ENCODE measurements around the gene F11R.
A peak's percentile ranks its signal among the peaks of the same experiment; 100 is the strongest.
"Not testable (repeated sequence)": the region's sequence is repeated elsewhere in the genome, so short reads cannot be mapped to it uniquely, and the experiment has no call there.

F11R gene

DNA sequence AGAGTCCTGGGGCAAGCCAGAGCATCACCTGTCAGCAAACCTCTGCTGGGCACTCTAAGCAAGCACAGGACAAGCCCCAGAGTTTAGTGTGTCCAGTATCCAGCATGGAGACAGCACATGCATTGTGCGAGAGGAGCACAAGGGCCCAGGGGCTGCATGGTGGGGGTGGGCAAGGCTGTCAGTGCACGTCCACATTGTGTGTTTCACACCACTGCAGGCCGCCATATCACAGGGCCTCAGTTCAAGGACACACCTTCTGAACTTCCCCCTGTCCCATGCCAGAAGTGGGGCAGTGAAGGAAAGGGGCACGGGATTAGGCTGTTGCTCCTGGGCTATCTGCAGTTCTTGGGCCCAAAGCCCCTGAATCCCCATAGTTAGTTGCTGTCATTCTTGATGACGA, 18.6 kb upstream of the F11R start:
- no peak for DNase-seq

GRCh38 chr1:161039154-161039545, 18.2 kb upstream of the F11R start:
- no peak for DNase-seq

DNA sequence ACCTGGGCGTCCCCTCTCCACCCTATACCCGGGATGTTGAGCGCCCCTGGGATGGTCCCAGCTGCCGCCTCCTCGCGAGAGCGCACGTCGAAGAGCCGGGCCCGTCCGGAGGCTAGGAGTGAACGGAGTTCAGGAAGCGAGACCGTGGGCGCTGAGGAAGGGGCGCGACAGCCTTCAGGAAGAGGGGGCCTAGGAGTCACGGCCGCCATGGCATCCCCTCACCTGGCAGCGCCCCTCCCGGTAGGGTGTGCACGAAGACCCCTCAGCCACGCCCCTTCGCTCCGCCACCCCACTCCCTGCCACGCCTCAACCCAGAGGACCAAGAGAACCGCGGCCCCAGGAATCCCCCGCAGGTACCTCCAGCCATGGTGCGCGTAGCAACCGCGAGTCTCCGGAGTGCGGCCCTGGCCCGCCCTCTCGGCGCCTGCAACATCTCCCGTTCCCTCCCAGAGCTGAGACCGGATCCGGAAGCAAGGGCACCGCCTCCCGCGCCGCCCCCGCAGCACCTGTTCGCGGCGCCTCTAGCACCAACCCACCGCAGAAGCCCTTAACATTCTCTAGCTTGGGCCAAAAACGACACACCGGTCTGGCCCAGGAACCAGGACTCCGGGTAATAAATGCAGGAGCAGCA, 17.7 kb upstream of the F11R start, which contains the start of gene TSTD1:
TSS of gene TSTD1 (minus strand) at position 442 of the 631 bp plus-strand sequence. CDS start at position 367, 75 bp downstream.
- peak; percentile 88 for DNase-seq

DNA sequence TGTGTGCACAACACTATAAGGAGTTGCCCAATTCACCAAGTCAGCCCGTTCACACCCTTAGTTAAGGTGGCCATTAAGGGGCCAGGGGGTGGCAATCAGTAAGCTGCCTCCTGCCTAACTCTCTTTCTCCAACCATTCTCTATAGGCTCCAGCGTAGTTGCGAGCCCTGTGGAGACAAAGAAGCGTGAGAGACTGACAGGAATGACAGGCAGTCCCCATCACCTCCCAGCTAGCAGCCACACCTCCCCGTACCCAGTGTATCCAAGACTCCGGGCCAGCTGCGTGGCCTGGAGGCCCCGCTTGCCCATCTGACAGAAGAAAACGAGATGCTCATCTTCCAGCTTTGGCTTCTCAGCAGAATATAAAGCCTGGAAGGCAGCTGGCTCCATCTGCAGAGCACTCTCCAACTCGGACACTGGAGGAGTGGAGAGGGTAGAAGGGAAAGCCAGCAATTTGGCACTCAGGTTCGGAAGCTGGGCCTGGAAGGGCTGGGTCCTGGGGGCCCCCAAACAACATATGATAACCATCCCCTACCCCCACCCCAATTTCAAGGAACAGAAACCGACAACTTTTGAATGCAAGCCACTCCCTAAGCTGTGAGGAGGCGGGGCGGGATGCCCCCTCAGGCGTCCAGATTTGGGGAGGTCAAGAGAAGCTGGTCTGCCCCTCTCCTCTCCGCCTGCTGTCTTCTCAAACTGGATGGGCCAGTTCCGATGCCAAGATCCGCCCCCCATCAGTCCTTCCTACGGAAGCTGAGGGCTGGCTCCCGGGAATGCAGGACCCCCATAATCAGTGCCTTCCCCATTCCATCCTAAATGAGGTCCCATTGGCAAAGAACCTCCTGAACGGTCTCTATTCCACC, 16.9 kb upstream of the F11R start:
- DNase-seq, result no peak

DNA sequence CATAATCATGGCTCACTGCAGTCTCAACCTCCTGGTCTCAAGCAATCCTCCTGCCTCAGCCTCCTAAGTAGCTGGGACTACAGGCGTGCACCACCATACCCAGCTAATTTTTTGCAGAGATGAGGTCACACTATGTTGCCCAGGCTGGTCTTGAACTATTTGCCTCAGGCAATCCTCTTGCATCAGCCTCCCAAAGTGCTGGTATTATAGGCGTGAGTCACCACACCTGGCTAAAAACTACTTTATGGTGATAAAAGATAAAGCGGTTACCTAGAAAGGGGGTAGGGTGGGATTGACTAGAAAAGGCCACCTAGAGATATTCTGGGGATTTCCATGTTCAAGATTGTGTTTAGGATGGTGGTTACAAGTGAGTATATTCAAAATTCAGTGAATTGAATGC, 12.8 kb upstream of the F11R start:
- no peak for DNase-seq

DNA sequence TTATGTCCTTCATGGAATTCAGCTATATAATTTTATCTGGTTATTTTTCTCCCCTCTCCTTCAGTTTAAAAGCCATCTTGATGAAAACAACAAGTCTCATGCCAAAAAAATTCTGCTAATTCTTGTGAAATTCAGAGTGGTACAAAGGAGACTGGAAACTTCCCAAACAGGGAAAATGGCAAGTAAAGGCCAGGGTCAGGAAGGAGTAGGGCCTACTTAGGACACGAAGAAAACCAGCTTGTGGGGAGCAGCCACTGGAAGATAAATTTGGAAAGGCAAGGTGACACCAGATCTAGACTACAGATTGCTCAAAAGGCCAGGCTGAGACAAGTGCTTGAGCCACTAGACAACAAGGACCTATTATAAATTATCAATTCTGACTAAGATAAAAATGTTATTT, 11.5 kb upstream of the F11R start:
- DNase-seq, result no peak

GRCh38 chr1:161031874-161032273, 10.9 kb upstream of the F11R start:
- DNase-seq, result no peak

DNA sequence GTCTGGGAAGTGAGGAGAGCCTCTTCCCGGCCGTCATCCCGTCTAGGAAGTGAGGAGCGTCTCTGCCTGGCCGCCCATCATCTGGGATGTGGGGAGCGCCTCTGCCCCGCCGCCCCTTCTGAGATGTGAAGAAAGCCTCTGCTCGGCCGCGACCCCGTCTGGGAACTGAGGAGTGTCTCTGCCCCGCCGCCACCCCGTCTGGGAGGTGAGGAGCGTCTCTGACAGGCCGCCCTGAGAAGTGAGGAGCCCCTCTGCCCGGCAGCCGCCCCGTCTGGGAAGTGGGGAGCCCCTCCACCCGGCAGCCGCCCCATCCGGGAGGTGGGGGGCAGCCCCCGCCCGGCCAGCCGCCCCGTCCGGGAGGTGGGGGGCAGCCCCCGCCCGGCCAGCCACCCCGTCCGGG, 8.5 kb upstream of the F11R start:
- not testable (repeated sequence) for DNase-seq

GRCh38 chr1:161026954-161027353, 6.0 kb upstream of the F11R start:
- not testable (repeated sequence) for DNase-seq

DNA sequence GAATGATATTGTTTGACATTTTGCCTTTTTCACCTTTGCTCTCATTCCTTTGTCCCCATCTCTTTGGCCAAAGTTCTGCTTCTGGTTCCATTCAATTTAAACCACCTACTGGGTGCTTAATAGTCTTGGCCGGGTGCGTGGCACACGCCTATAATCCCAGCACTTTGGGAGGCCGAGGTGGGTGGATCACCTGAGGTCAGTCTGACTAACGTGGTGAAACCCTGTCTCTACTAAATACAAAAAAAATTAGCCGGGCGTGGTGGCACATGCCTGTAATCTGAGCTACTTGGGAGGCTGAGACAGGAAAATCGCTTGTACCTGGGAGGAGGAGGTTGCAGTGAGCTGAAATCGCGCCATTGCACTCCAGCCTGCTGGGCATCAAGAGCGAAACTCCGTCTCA, 1.5 kb upstream of the F11R start:
- not testable (repeated sequence) for DNase-seq

GRCh38 chr1:161021970-161022353, 1.0 kb upstream of the F11R start:
- no peak for DNase-seq

GRCh38 chr1:161021165-161021969, 415 bp upstream of the F11R start:
- peak; percentile 94 for DNase-seq

DNA sequence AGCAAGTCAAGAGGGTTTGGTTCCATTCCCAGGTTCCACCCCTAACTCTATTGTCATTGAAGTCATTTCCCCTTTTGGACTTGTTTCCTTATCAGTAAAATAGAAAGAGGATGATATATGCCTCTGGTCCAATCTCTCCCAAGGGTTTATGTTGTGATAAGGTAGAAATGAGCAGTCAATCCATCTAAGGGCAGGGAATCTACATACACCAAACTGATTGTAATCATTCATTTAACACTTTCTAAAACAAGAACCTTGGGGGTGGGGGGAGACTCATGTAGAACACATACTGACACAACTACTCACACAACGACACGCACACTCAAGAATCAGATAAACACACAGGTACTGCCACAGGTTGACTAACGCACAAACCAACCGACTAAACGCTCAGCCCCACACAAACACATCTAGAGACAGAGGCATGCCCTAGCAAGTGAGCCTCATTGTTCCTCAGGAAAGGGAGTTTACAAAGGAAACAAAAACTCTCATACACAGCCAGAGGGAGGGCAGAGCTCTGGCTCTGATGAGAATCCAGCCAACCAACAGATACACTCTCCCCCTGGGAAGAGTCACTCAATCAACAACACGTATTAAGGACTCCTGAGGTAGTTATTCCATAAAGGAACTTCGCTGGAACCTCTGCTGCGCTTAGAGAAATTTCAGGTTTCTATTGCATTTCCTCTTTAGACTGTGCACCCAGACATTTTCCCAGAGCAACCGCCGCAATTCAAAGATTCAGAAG, 1.0 kb downstream of the F11R start:
- no peak for DNase-seq

DNA sequence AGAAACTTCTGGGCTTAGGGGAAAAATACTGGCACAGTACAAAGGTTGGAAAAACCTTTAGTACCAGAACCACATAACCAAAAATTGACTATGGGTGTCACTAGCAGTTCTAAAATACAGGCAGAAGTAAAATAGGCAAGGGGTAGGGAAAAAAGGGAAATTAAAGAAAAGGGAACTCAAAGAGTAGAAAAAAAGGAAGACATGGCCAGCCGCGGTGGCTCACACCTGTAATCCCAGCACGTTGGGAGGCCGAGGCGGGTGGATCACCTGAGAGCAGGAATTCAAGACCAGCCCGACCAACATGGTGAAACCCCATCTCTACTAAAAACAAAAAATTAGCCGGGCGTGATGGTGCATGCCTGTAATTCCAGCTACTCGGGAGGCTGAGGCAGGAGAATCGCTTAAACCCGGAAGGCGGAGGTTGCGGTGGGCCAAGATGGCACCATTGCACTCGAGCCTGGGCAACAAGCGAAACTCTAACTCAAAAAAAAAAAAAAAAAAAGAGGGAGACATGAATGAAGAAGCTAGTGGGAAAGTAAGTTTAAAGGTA, 1.8 kb downstream of the F11R start:
- not testable (repeated sequence) for DNase-seq

DNA sequence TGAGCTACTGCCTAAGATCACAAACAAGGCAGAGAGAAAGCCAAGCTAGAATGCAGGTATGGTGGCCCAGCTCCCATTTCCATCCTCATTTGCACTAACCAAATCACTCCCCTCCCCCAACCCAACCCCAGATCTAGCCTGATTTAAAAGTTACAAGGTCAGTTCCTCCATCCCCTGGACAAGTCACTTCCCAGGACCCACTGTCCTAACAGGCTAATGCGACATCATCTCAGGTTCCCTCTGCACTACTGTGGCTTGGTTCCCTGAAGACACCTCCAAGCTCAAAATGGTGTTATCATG, 2.4 kb downstream of the F11R start:
- no peak for DNase-seq

DNA sequence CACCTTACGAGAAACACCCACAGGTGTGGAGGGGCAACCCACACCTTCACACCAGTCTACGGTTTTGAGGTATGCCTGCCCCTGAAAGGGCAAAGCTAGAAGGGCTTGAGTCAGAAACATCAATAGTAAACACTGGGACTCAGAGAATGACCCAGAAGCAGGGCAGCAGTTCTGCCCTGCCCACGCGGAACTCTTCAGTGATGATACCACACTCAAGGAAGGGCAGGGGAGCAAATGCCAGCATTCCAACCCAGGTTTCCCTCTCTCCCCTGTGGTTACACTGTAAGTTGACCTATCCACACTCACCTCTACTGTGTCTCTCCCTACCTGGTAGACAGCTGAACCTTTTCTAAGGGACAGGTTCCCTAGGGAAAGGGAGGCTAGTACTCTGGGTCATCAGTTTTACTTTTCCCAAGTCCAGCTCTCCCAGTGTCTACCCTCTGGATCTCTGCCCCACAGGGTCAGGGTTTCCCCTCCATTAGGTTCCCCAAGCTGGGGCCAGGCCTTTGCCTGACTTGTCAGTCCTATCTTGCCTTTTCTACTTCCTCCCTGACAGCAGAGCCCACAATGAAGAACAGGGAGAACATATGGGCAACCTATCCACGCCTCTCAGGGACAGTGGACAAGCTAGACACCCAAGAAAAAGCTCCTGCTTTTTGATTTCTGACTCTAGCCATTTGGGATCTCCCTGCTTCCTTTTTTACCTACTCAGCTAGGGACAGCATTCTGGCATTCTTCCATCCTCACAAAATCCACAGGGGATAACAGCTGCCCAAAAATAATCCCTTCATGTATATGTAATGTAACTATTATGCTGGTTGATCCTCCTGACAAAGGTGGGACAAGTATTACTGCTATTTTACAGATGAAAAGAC, 3.0 kb downstream of the F11R start:
- DNase-seq, result no peak

GRCh38 chr1:161017181-161017580, 3.8 kb downstream of the F11R start:
- DNase-seq, result not testable (repeated sequence)

- DNase-seq, result not testable (repeated sequence)
Observed at GRCh38 chr1:161016683-161017082, 4.3 kb downstream of the F11R start.

- DNase-seq, result peak; percentile 60
Observed at GRCh38 chr1:161013488-161014230, 7.3 kb downstream of the F11R start.

GRCh38 chr1:161013131-161013487, 7.8 kb downstream of the F11R start:
- no peak for DNase-seq

GRCh38 chr1:161012420-161012819, 8.5 kb downstream of the F11R start:
- DNase-seq, result no peak

All from central memory CD4-positive, alpha-beta T cell (primary cell).